Measurements from ENCODE around the gene FAM76A.

FAM76A gene

DNA sequence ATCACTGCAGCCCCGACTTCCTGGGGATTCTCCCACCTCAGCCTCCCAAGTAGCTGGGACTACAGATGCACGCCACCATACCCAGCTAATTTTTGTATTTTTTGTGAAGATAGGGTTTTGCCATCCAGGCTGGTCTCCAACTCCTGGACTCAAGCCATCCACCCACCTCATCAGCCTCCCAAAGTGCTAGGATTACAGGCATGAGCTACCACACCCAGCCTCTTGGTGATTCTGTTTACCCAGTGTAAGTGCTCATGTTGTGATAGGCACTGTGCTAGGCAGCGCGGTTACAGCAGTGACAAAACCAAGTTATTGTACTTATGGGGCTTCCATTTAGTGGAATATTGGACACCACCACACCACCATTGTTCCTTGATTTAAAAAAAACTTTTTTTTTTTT lies 37.6 kb downstream of the FAM76A start:
- H3K27ac ChIP-seq (replicated peaks; ENCODE audit: low read length), result no peak overlapping the region
- H3K4me1 ChIP-seq (ENCODE audit: control insufficient read depth in 2 of 2, insufficient read depth in 1 of 2, low read depth in 1 of 2, low read length in 2 of 2), result no peaks in the 10 kb centered on the region
- H3K14ac ChIP-seq (ENCODE audit: low read length), result no peak overlapping the region
- DNase-seq (ENCODE audit: low spot score), result no peak
- no peak overlapping the region for H2AK5ac ChIP-seq (ENCODE audit: low read depth, low read length)
- no peak overlapping the region for H2AFZ ChIP-seq (ENCODE audit: low read length)
- no CpG with 5 or more reads among the region's 4 CpGs for WGBS, 2 donors (ENCODE audit: extremely low coverage in 2 of 2, insufficient read length in 2 of 2, insufficient replicate concordance in 1 of 2)
- H3K18ac ChIP-seq (ENCODE audit: low read length), result no peak overlapping the region
- H2BK5ac ChIP-seq (ENCODE audit: low read length), result no peak overlapping the region
- H3K9me3 ChIP-seq (replicated peaks in 1 of 2; ENCODE audit: control insufficient read depth in 2 of 2, insufficient read depth in 1 of 2, low read depth in 1 of 2, low read length in 2 of 2), result no peaks in the 10 kb centered on the region
- H3K36me3 ChIP-seq (replicated peaks in 1 of 2; ENCODE audit: control insufficient read depth in 2 of 2, insufficient read depth in 2 of 2, low read length in 2 of 2), result peaks cover 3 to 21% of the 10 kb centered on the region in 2 donors
- no peaks in the 10 kb centered on the region for H3K79me1 ChIP-seq (ENCODE audit: low read depth, low read length)
- no peaks in the 10 kb centered on the region for H3K27me3 ChIP-seq (ENCODE audit: control insufficient read depth in 3 of 3, insufficient read depth in 3 of 3, low read depth in 1 of 3, low read length in 3 of 3)
- H2BK12ac ChIP-seq (ENCODE audit: low read length), result no peak overlapping the region
- H3K4me2 ChIP-seq (ENCODE audit: insufficient read depth, low read length, poor library complexity, severe bottlenecking), result no peak overlapping the region
- H2BK120ac ChIP-seq (ENCODE audit: low read depth, low read length), result no peak overlapping the region
- no peak overlapping the region for H2BK15ac ChIP-seq (ENCODE audit: low read length)
- no peak overlapping the region for H3K23ac ChIP-seq (ENCODE audit: low read depth, low read length, poor library complexity)
- no peak overlapping the region for H4K8ac ChIP-seq (ENCODE audit: low read depth, low read length)
- H3K4me3 ChIP-seq (ENCODE audit: low read length in 2 of 2), result no peak overlapping the region
- H4K91ac ChIP-seq (ENCODE audit: low read depth, low read length, poor library complexity), result no peak overlapping the region
- no peak overlapping the region for H3K9ac ChIP-seq (ENCODE audit: low read depth, low read length, poor library complexity)
- H3K4ac ChIP-seq (ENCODE audit: low read length), result no peak overlapping the region

DNA sequence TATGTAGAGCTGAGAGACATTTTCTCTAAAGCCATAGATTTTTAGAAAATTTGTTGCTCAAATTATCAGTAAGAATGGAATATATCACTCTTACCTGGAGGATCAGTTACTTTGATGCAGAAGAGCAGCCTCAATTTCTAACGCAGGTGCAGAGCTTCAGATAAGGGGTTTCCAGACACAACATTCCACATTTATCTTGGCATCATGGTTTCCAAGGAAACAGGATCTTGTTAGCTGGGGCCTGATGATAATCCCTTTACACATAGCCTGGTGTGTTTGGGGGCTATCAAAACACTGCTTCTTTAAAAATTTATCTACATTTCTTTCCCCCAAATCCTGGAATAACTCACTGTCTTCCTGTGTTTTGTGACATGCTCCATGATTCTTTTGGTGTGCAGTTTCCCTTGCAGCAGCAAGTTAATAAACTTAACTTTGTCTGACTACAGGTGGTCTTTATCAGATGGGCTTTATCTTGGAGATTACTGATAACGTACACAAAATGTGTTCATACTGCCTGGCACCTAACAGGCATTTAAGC lies 44.6 kb downstream of the FAM76A start:
- no peak overlapping the region for H2BK5ac ChIP-seq (ENCODE audit: low read length)
- H3K27me3 ChIP-seq (ENCODE audit: control insufficient read depth in 3 of 3, insufficient read depth in 3 of 3, low read depth in 1 of 3, low read length in 3 of 3), result no peaks in the 10 kb centered on the region
- no peak overlapping the region for H3K18ac ChIP-seq (ENCODE audit: low read length)
- no peak overlapping the region for H3K9ac ChIP-seq (ENCODE audit: low read depth, low read length, poor library complexity)
- WGBS, 2 donors (ENCODE audit: extremely low coverage in 2 of 2, insufficient read length in 2 of 2, insufficient replicate concordance in 1 of 2), result no CpG with 5 or more reads among the region's 2 CpGs
- no peak overlapping the region for H4K91ac ChIP-seq (ENCODE audit: low read depth, low read length, poor library complexity)
- H3K9me3 ChIP-seq (replicated peaks in 1 of 2; ENCODE audit: control insufficient read depth in 2 of 2, insufficient read depth in 1 of 2, low read depth in 1 of 2, low read length in 2 of 2), result no peaks in the 10 kb centered on the region
- peaks cover 4 to 5% of the 10 kb centered on the region in 2 donors for H3K4me1 ChIP-seq (ENCODE audit: control insufficient read depth in 2 of 2, insufficient read depth in 1 of 2, low read depth in 1 of 2, low read length in 2 of 2)
- no peak overlapping the region for H3K4me2 ChIP-seq (ENCODE audit: insufficient read depth, low read length, poor library complexity, severe bottlenecking)
- no peak for DNase-seq (ENCODE audit: low spot score)
- H3K14ac ChIP-seq (ENCODE audit: low read length), result no peak overlapping the region
- H3K79me1 ChIP-seq (ENCODE audit: low read depth, low read length), result peaks cover 4% of the 10 kb centered on the region
- no peak overlapping the region for H4K8ac ChIP-seq (ENCODE audit: low read depth, low read length)
- H3K27ac ChIP-seq (replicated peaks; ENCODE audit: low read length), result no peak overlapping the region
- no peak overlapping the region for H3K4me3 ChIP-seq (ENCODE audit: low read length in 2 of 2)
- no peak overlapping the region for H2BK120ac ChIP-seq (ENCODE audit: low read depth, low read length)
- H2AFZ ChIP-seq (ENCODE audit: low read length), result no peak overlapping the region
- H2BK15ac ChIP-seq (ENCODE audit: low read length), result no peak overlapping the region
- H3K23ac ChIP-seq (ENCODE audit: low read depth, low read length, poor library complexity), result no peak overlapping the region
- H3K4ac ChIP-seq (ENCODE audit: low read length), result no peak overlapping the region
- no peak overlapping the region for H2BK12ac ChIP-seq (ENCODE audit: low read length)
- H3K36me3 ChIP-seq (replicated peaks in 1 of 2; ENCODE audit: control insufficient read depth in 2 of 2, insufficient read depth in 2 of 2, low read length in 2 of 2), result no peaks in the 10 kb centered on the region
- H2AK5ac ChIP-seq (ENCODE audit: low read depth, low read length), result no peak overlapping the region

DNA sequence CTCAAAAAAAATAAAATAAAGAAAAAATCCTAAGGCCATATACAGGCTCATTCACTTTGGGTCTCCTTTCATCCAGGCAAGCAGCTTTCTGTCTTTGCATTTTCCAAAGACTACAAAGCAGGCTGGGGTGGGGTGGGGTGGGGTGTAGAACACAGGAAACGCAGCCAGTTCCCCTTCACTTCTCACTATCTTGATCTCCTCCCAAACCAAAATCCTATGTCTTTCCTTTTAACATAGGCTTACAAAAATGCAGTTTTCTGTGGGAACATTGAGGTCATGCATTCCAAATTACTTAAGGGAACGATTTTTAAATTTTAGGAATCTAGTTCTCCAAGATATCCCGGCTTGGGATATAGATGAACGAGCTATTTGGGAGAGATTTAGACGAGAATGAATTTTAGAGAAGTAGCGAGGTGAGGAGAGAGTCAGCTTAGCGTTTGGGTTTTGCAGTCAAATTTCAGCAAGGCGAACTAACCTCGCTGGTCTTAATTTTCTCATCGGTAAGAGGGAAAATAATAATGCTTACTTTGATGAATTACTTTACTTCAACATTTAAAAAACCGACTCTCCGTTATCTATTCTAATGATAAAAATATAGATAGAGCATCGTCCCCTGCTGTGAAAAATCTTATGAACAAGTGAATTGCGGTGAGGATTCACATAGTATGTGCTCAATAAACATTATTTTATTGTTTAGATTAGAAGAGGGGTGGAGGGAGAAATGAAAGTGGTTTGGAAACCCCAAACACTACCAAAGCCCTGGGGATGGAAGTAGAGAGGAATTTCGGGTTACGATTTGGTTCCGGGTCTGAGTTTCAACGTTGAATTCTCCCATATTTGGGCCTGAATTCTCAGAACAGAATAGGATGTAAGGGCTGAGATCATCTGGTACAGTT lies 46.5 kb downstream of the FAM76A start:
- Histone ChIP-seq H3K4me2 (ENCODE audit: insufficient read depth, low read length, poor library complexity, severe bottlenecking) (peak overlapping the region; percentile 54), H2BK12ac (ENCODE audit: low read length) (no peak overlapping the region), H4K8ac (ENCODE audit: low read depth, low read length) (no peak overlapping the region), H2BK5ac (ENCODE audit: low read length) (no peak overlapping the region), H3K27ac (replicated peaks; ENCODE audit: low read length) (no peak overlapping the region), H3K9me3 (replicated peaks in 1 of 2; ENCODE audit: control insufficient read depth in 2 of 2, insufficient read depth in 1 of 2, low read depth in 1 of 2, low read length in 2 of 2) (no peaks in the 10 kb centered on the region), H2AFZ (ENCODE audit: low read length) (peak overlapping the region; percentile 91), H3K14ac (ENCODE audit: low read length) (no peak overlapping the region), H3K27me3 (ENCODE audit: control insufficient read depth in 3 of 3, insufficient read depth in 3 of 3, low read depth in 1 of 3, low read length in 3 of 3) (no peaks in the 10 kb centered on the region), H4K91ac (ENCODE audit: low read depth, low read length, poor library complexity) (no peak overlapping the region), H3K4me1 (ENCODE audit: control insufficient read depth in 2 of 2, insufficient read depth in 1 of 2, low read depth in 1 of 2, low read length in 2 of 2) (peaks cover 4 to 5% of the 10 kb centered on the region in 2 donors), H3K23ac (ENCODE audit: low read depth, low read length, poor library complexity) (no peak overlapping the region), H3K36me3 (replicated peaks in 1 of 2; ENCODE audit: control insufficient read depth in 2 of 2, insufficient read depth in 2 of 2, low read length in 2 of 2) (no peaks in the 10 kb centered on the region), H2BK15ac (ENCODE audit: low read length) (no peak overlapping the region), H3K9ac (ENCODE audit: low read depth, low read length, poor library complexity) (no peak overlapping the region), H2BK120ac (ENCODE audit: low read depth, low read length) (no peak overlapping the region), H3K79me1 (ENCODE audit: low read depth, low read length) (peaks cover 4% of the 10 kb centered on the region), H3K4me3 (ENCODE audit: low read length in 2 of 2) (peak overlapping the region; percentile 65 to 71), H2AK5ac (ENCODE audit: low read depth, low read length) (no peak overlapping the region), H3K4ac (ENCODE audit: low read length) (no peak overlapping the region), H3K18ac (ENCODE audit: low read length) (no peak overlapping the region)
- DNase-seq (ENCODE audit: low spot score), result no peak
- 100% methylated on average over 3 to 4 of the region's 18 CpGs for WGBS, 2 donors (ENCODE audit: extremely low coverage in 2 of 2, insufficient read length in 2 of 2, insufficient replicate concordance in 1 of 2)
